ENCODE data around the gene CAPZB.

DNA sequence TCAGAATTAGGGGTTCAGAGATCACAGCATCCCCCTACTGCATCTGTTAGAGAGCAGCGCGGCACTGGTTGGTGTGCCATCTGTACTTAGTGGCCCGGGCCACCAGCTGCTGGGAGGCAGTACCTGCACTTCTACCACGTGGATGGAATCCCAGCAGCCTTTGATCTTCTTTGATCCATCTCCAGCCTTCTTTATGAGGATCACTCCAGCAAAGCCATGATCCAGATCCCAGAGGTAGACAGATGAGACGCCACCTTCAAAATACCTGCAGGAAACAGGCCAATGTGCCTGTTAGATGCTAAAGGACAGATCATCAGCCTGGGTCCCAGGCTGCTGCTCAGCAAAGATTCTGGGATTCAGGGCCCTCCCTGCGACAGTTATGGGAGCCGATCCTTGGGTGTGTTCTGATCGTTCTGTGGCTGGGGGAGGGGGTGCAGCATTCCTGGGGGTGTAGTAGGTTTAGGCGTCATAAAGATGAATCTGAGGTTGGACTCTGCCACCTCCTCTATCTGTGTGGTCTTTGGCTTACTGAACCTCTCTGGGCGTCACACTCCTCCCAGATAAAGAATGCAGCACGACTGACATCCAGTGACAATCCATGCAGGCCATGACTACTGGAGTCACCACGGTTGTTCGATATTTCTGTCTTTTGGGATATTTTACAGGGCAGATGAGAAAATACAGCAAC lies 127.9 kb downstream of the CAPZB start:
- TF ChIP-seq, protein P1, sequence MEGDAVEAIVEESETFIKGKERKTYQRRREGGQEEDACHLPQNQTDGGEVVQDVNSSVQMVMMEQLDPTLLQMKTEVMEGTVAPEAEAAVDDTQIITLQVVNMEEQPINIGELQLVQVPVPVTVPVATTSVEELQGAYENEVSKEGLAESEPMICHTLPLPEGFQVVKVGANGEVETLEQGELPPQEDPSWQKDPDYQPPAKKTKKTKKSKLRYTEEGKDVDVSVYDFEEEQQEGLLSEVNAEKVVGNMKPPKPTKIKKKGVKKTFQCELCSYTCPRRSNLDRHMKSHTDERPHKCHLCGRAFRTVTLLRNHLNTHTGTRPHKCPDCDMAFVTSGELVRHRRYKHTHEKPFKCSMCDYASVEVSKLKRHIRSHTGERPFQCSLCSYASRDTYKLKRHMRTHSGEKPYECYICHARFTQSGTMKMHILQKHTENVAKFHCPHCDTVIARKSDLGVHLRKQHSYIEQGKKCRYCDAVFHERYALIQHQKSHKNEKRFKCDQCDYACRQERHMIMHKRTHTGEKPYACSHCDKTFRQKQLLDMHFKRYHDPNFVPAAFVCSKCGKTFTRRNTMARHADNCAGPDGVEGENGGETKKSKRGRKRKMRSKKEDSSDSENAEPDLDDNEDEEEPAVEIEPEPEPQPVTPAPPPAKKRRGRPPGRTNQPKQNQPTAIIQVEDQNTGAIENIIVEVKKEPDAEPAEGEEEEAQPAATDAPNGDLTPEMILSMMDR (IDR thresholded peaks at IDR 0.05; ENCODE audit: low read depth, low read length): no peak
- TF ChIP-seq, protein P2, sequence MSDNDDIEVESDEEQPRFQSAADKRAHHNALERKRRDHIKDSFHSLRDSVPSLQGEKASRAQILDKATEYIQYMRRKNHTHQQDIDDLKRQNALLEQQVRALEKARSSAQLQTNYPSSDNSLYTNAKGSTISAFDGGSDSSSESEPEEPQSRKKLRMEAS (IDR thresholded peaks at IDR 0.05; ENCODE audit: low read depth, low read length): no peak

All from NB4 (cell line).